GM12878 (cell line): ENCODE data around the gene MAGI1.

Source experiments
- CREB1 ChIP-seq: IDR thresholded peaks from 2 replicates; pipeline ENCODE4 v1.6.1; 2012; ENCODE audit warnings: low read depth, mild to moderate bottlenecking, inconsistent platforms
- CTCF ChIP-seq, 3 experiments: IDR thresholded peaks in 2 of 3; conservative IDR thresholded peaks in 1 of 3; 2 replicates each; pipeline ENCODE4 v1.5.1; 2011; ENCODE audit warnings: low read depth in 3 of 3, low read length in 3 of 3, mild to moderate bottlenecking in 3 of 3, control low read depth in 2 of 3, moderate library complexity in 2 of 3, inconsistent platforms in 1 of 3, mixed read lengths in 1 of 3; ENCODE audit not compliant: control insufficient read depth in 2 of 3, insufficient read depth in 1 of 3; ENCODE audit errors: extremely low read depth in 1 of 3
- E4F1 ChIP-seq: fragments of 450-650 bp; IDR thresholded peaks from 2 replicates; pipeline ENCODE4 v1.6.1; 2018; ENCODE audit warnings: borderline replicate concordance, mild to moderate bottlenecking; ENCODE audit not compliant: partially characterized antibody
- EZH2 ChIP-seq: IDR thresholded peaks from 2 replicates; pipeline ENCODE4 v1.6.1; 2012; ENCODE audit warnings: low read depth, mild to moderate bottlenecking, control low read depth, inconsistent platforms, low read length, borderline replicate concordance; ENCODE audit not compliant: control insufficient read depth
- MEF2A ChIP-seq: IDR thresholded peaks from 2 replicates; pipeline ENCODE4 v1.6.1; 2011; ENCODE audit warnings: low read depth, mild to moderate bottlenecking, low read length, moderate library complexity; ENCODE audit not compliant: insufficient read depth
- MXI1 ChIP-seq: fragments of 150-350 bp; IDR thresholded peaks from 2 replicates; pipeline ENCODE4 v1.6.1; 2011; ENCODE audit warnings: low read depth, mild to moderate bottlenecking, inconsistent platforms, low read length, improper control_type of control experiment
- POLR2A ChIP-seq: IDR thresholded peaks from 2 replicates; pipeline ENCODE4 v1.6.1; 2011; ENCODE audit warnings: low read depth, mild to moderate bottlenecking, low read length
- POLR2AphosphoS5 ChIP-seq: IDR thresholded peaks from 2 replicates; pipeline ENCODE4 v1.6.1; 2011; ENCODE audit warnings: mild to moderate bottlenecking, low read length, inconsistent platforms
- TBL1XR1 ChIP-seq: IDR thresholded peaks from 2 replicates; pipeline ENCODE4 v1.6.1; 2012; ENCODE audit warnings: low read depth, low read length, improper control_type of control experiment
- YY1 ChIP-seq: IDR thresholded peaks from 2 replicates; pipeline ENCODE4 v1.6.1; 2011; ENCODE audit warnings: low read depth, mild to moderate bottlenecking, low read length
- TF ChIP-seq, protein P1 (sequence below): IDR thresholded peaks from 2 replicates; pipeline ENCODE4 v1.6.1; 2012; ENCODE audit warnings: low read depth, low read length, improper control_type of control experiment
- TF ChIP-seq, protein P2 (sequence below): IDR thresholded peaks from 2 replicates; pipeline ENCODE4 v1.6.1; 2011; ENCODE audit warnings: borderline replicate concordance, low read depth, mild to moderate bottlenecking, moderate library complexity, mixed read lengths, low read length; ENCODE audit not compliant: insufficient read depth; ENCODE audit errors: extremely low read length
- TF ChIP-seq, protein P3 (sequence below): IDR thresholded peaks from 2 replicates; pipeline ENCODE4 v1.6.1; 2012; ENCODE audit warnings: low read depth, low read length, improper control_type of control experiment

- TF ChIP-seq EZH2 (no peak), POLR2AphosphoS5 (no peak), CTCF (IDR thresholded peaks at IDR 0.05 in 2 of 3, conservative IDR thresholded peaks at IDR 0.05 in 1 of 3; ENCODE audit: control insufficient read depth in 2 of 3, extremely low read depth in 1 of 3, insufficient read depth in 1 of 3, low read depth in 3 of 3, low read length in 3 of 3) (no peak), POLR2A (no peak), MEF2A (no peak), E4F1 (no peak), YY1 (no peak), TBL1XR1 (no peak), CREB1 (no peak), MXI1 (no peak)
- TF ChIP-seq, protein P1, sequence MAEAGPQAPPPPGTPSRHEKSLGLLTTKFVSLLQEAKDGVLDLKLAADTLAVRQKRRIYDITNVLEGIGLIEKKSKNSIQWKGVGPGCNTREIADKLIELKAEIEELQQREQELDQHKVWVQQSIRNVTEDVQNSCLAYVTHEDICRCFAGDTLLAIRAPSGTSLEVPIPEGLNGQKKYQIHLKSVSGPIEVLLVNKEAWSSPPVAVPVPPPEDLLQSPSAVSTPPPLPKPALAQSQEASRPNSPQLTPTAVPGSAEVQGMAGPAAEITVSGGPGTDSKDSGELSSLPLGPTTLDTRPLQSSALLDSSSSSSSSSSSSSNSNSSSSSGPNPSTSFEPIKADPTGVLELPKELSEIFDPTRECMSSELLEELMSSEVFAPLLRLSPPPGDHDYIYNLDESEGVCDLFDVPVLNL: no peak
- TF ChIP-seq, protein P2, sequence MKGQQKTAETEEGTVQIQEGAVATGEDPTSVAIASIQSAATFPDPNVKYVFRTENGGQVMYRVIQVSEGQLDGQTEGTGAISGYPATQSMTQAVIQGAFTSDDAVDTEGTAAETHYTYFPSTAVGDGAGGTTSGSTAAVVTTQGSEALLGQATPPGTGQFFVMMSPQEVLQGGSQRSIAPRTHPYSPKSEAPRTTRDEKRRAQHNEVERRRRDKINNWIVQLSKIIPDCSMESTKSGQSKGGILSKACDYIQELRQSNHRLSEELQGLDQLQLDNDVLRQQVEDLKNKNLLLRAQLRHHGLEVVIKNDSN: no peak
- TF ChIP-seq, protein P3, sequence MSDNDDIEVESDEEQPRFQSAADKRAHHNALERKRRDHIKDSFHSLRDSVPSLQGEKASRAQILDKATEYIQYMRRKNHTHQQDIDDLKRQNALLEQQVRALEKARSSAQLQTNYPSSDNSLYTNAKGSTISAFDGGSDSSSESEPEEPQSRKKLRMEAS: no peak
Observed at GRCh38 chr3:65978116-65978515, 60.6 kb downstream of the MAGI1 start.
